Panc1 (cell line): ENCODE data around the gene MSANTD2. TPM values are rescaled to one million over a fixed set of nuclear protein-coding genes. Genes with fewer than 3 reads are reported as not detected.

Experiments used
- ATAC-seq: fragments of 200-7000 bp; cut with Tn5 transposase; 2 replicates; pipeline ENCODE4 v1.9.1; 2020; ENCODE audit warnings: mild to moderate bottlenecking, moderate library complexity
- BruUV-seq: library from RNA; stranded (reverse); fragments of 400-500 nt; replicated peaks from 2 replicates; lab custom pipeline; 2021; lab: Mats Ljungman, UMichigan
- CTCF ChIA-PET: fragments of 300-600 bp; sonication (Branson Sonifier 250); formaldehyde crosslinking; loops from one replicate; lab custom pipeline; 2022; ENCODE audit warnings: antibody characterized with exemption; lab: Charles Lee
- POLR2A ChIA-PET: fragments of 300-600 bp; sonication (Branson Sonifier 250); formaldehyde crosslinking; loops from one replicate; lab custom pipeline; 2022; ENCODE audit warnings: antibody characterized with exemption; lab: Charles Lee
- DNase-seq: peaks from one replicate; pipeline ENCODE4 v3.0.0-alpha.2; 2010; ENCODE audit warnings: low read depth, low spot score
- H3K27ac ChIP-seq: 2 replicates; pipeline ENCODE4 v1.5.1; 2011; ENCODE audit warnings: mild to moderate bottlenecking, low read length, inconsistent platforms
- H3K27me3 ChIP-seq: fragments of 200-500 bp; sonication (Bioruptor generic); 2 replicates; pipeline ENCODE4 v1.6.0; 2014; ENCODE audit warnings: low read length, inconsistent platforms; ENCODE audit not compliant: control insufficient read depth, insufficient read depth
- H3K36me3 ChIP-seq: fragments of 200-500 bp; sonication (Bioruptor generic); 2 replicates; pipeline ENCODE4 v1.5.1; 2014; ENCODE audit warnings: inconsistent platforms, mild to moderate bottlenecking, low read length, moderate library complexity; ENCODE audit not compliant: control insufficient read depth, insufficient read depth
- H3K4me1 ChIP-seq: 2 replicates; pipeline ENCODE4 v1.5.1; 2011; ENCODE audit warnings: inconsistent platforms, mild to moderate bottlenecking, low read length, moderate library complexity; ENCODE audit not compliant: control insufficient read depth, insufficient read depth
- H3K4me3 ChIP-seq, 2 experiments: 2 replicates each; pipeline ENCODE4 v1.5.1; 2011 to 2012; ENCODE audit warnings: low read depth in 2 of 2, low read length in 2 of 2, mild to moderate bottlenecking in 2 of 2, inconsistent platforms in 1 of 2, moderate library complexity in 1 of 2
- H3K9me3 ChIP-seq: fragments of 200-500 bp; sonication (Bioruptor generic); 2 replicates; pipeline ENCODE4 v1.5.1; 2014; ENCODE audit warnings: low read depth, mild to moderate bottlenecking, inconsistent platforms, low read length, moderate library complexity; ENCODE audit not compliant: control insufficient read depth, insufficient read depth
- POLR2AphosphoS5 ChIP-seq: IDR thresholded peaks from 2 replicates; pipeline ENCODE4 v1.6.1; 2012; ENCODE audit warnings: mild to moderate bottlenecking, low read depth, low read length, moderate library complexity
- REST ChIP-seq, 2 experiments: IDR thresholded peaks; 2 replicates each; pipeline ENCODE4 v1.6.1; 2011 to 2012; ENCODE audit warnings: low read depth in 2 of 2, control low read depth in 1 of 2, low read length in 1 of 2, mild to moderate bottlenecking in 1 of 2, moderate library complexity in 1 of 2; ENCODE audit not compliant: insufficient read depth in 1 of 2
- SIN3A ChIP-seq: IDR thresholded peaks from 2 replicates; pipeline ENCODE4 v1.6.1; 2012; ENCODE audit warnings: low read depth, mild to moderate bottlenecking, low read length, moderate library complexity, borderline replicate concordance; ENCODE audit not compliant: insufficient read depth
- TCF7L2 ChIP-seq: IDR thresholded peaks from 2 replicates; pipeline ENCODE4 v1.6.1; 2011; ENCODE audit warnings: mild to moderate bottlenecking, low read depth, low read length, inconsistent platforms
- in situ Hi-C: cut with HindIII; loops from 2 replicates; pipeline ENCODE4 v1.10.0; 2016; ENCODE audit warnings: low sequenced_read_pairs, low pct_unique_long_range_greater_than_20kb
- intact Hi-C: fragments of 100-400 bp; cut with micrococcal nuclease; formaldehyde crosslinking; loops from one replicate; pipeline ENCODE4 v1.10.0; 2022; ENCODE audit not compliant: unreplicated experiment
- total RNA-seq: library from RNA; stranded (reverse); gene quantifications from one replicate; pipeline ENCODE4 v1.2.1, GENCODE V29; 2021; ENCODE audit not compliant: unreplicated experiment
- TF ChIP-seq, protein P1 (sequence below): fragments of 450-650 bp; IDR thresholded peaks from 2 replicates; pipeline ENCODE4 v1.5.1; 2017; ENCODE audit warnings: mild to moderate bottlenecking

The MSANTD2 gene
- total RNA-seq, 1 experiment from 2014 or later = 20.5 TPM

GRCh38 chr11:124722176-124722575 lies 78.0 kb downstream of the MSANTD2 start:
- no TSS peak for BruUV-seq
- DNase-seq (no peak), ATAC-seq (no peak)
- H3K9me3 ChIP-seq = no peaks in the 10 kb centered on the region
- ChIA-PET POLR2A (no interaction called here), CTCF (interaction anchor here (0.6 kb wide), 1 partner anchor 114 kb away, joined by 3 read pairs; no protein-coding TSS in a partner anchor)
- H3K36me3 ChIP-seq = no peaks in the 10 kb centered on the region
- H3K4me3 ChIP-seq = no peak overlapping the region
- peaks cover 10% of the 10 kb centered on the region; the same call in 1 of the 2 replicates for H3K4me1 ChIP-seq
- in situ Hi-C loops = no loop called here
- intact Hi-C loops = no loop called here
- H3K27ac ChIP-seq = no peak overlapping the region
- H3K27me3 ChIP-seq = peaks cover 61% of the 10 kb centered on the region
- TF ChIP-seq, protein P1, sequence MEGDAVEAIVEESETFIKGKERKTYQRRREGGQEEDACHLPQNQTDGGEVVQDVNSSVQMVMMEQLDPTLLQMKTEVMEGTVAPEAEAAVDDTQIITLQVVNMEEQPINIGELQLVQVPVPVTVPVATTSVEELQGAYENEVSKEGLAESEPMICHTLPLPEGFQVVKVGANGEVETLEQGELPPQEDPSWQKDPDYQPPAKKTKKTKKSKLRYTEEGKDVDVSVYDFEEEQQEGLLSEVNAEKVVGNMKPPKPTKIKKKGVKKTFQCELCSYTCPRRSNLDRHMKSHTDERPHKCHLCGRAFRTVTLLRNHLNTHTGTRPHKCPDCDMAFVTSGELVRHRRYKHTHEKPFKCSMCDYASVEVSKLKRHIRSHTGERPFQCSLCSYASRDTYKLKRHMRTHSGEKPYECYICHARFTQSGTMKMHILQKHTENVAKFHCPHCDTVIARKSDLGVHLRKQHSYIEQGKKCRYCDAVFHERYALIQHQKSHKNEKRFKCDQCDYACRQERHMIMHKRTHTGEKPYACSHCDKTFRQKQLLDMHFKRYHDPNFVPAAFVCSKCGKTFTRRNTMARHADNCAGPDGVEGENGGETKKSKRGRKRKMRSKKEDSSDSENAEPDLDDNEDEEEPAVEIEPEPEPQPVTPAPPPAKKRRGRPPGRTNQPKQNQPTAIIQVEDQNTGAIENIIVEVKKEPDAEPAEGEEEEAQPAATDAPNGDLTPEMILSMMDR = no peak
- TF ChIP-seq POLR2AphosphoS5 = no peak
- no peak for TF ChIP-seq SIN3A
- TF ChIP-seq TCF7L2 = no peak
- no peak for TF ChIP-seq REST (IDR thresholded peaks at IDR 0.05; ENCODE audit: insufficient read depth in 1 of 2, low read depth in 2 of 2, low read length in 1 of 2)

- H3K9me3 ChIP-seq = no peaks in the 10 kb centered on the region
- no peak overlapping the region for H3K4me3 ChIP-seq
- CTCF ChIA-PET = interaction anchor here (0.6 kb wide), 1 partner anchor 44 kb away, joined by 8 read pairs; no protein-coding TSS in a partner anchor
- no TSS peak for BruUV-seq
- no peak for ATAC-seq
- H3K4me1 ChIP-seq = peaks cover 10% of the 10 kb centered on the region; the same call in 1 of the 2 replicates
- no peak for DNase-seq
- no peaks in the 10 kb centered on the region for H3K36me3 ChIP-seq
- in situ Hi-C loops = no loop called here
- TF ChIP-seq SIN3A = no peak
- no peak for TF ChIP-seq REST (IDR thresholded peaks at IDR 0.05; ENCODE audit: insufficient read depth in 1 of 2, low read depth in 2 of 2, low read length in 1 of 2)
- no peak for TF ChIP-seq POLR2AphosphoS5
- TF ChIP-seq TCF7L2 = no peak
- TF ChIP-seq, protein P1 = no peak
- H3K27ac ChIP-seq = no peak overlapping the region
- H3K27me3 ChIP-seq = peaks cover 65% of the 10 kb centered on the region
- intact Hi-C loops = no loop called here
- POLR2A ChIA-PET = no interaction called here
Observed at GRCh38 chr11:124719534-124719933, 80.7 kb downstream of the MSANTD2 start.
